ENCODE measurements around the gene MBD5. TPM values are rescaled to one million over a fixed set of nuclear protein-coding genes. Genes with fewer than 3 reads are reported as not detected.

MBD5 gene
- total RNA-seq, 2 experiments from 2014 or later: 13.8 to 46.3 TPM

- Histone ChIP-seq H3K4me2 (ENCODE audit: low read length) (peak overlapping the region; percentile 82), H3K36me3 (ENCODE audit: insufficient read depth, low read length) (peaks cover 4% of the 10 kb centered on the region; the same call in 1 of the 2 replicates), H3K4me1 (ENCODE audit: insufficient read depth, low read length, poor library complexity, severe bottlenecking) (peaks cover 35% of the 10 kb centered on the region), H3K27ac (ENCODE audit: low read depth, low read length, poor library complexity, severe bottlenecking) (peak overlapping the region; percentile 84), H3K79me2 (ENCODE audit: insufficient read depth, low read depth, low read length) (peaks cover 88% of the 10 kb centered on the region), H3K4me3 (ENCODE audit: low read depth, low read length, poor library complexity, severe bottlenecking) (peak overlapping the region; percentile 91), H3K9me2 (ENCODE audit: insufficient read depth, low read length) (no peaks in the 10 kb centered on the region), H3K9me3 (ENCODE audit: low read length) (no peaks in the 10 kb centered on the region), H2AFZ (ENCODE audit: low read length) (no peak overlapping the region; the same call in 1 of the 2 replicates), H4K20me1 (ENCODE audit: insufficient read depth, low read length) (peaks cover 32% of the 10 kb centered on the region)
- no peak for TF ChIP-seq CTCF (conservative IDR thresholded peaks at IDR 0.05; ENCODE audit: low read length)
- no peak for TF ChIP-seq EZH2phosphoT487 (IDR thresholded peaks at IDR 0.05; ENCODE audit: borderline replicate concordance, low read depth, low read length)
- ChIA-PET CTCF (ENCODE audit: unreplicated experiment) (no interaction called here), POLR2A (interaction anchor here (0.6 to 1.9 kb wide), 10 partner anchors 9 to 622 kb away, joined by 3 to 13 read pairs (median 5); no protein-coding TSS in a partner anchor)
- no peak for DNase-seq (ENCODE audit: low spot score)
- intact Hi-C loops (cut with micrococcal nuclease; ENCODE audit: unreplicated experiment): loop anchor here (2.0 to 5.0 kb wide), 2 partner anchors 855 to 1565 kb away; partner anchors contain the start of genes KIF5C and MMADHC
- no TSS peak for BruUV-seq (replicated peaks)
Observed at GRCh38 chr2:148021886-148022285, 995 bp downstream of the MBD5 start.

- Histone ChIP-seq H4K20me1 (ENCODE audit: insufficient read depth, low read length) (peaks cover 32% of the 10 kb centered on the region), H3K36me3 (ENCODE audit: insufficient read depth, low read length) (peaks cover 4% of the 10 kb centered on the region; the same call in 1 of the 2 replicates), H3K79me2 (ENCODE audit: insufficient read depth, low read depth, low read length) (peaks cover 88% of the 10 kb centered on the region), H3K4me1 (ENCODE audit: insufficient read depth, low read length, poor library complexity, severe bottlenecking) (peaks cover 35% of the 10 kb centered on the region), H3K4me2 (ENCODE audit: low read length) (peak overlapping the region; percentile 82), H3K9me2 (ENCODE audit: insufficient read depth, low read length) (no peaks in the 10 kb centered on the region), H3K27ac (ENCODE audit: low read depth, low read length, poor library complexity, severe bottlenecking) (peak overlapping the region; percentile 84), H2AFZ (ENCODE audit: low read length) (no peak overlapping the region), H3K9me3 (ENCODE audit: low read length) (no peaks in the 10 kb centered on the region), H3K4me3 (ENCODE audit: low read depth, low read length, poor library complexity, severe bottlenecking) (peak overlapping the region; percentile 91)
- intact Hi-C loops (cut with micrococcal nuclease; ENCODE audit: unreplicated experiment): loop anchor here (5.0 kb wide), 1 partner anchor 855 kb away; the partner anchor contains the start of gene KIF5C
- no peak for TF ChIP-seq CTCF (conservative IDR thresholded peaks at IDR 0.05; ENCODE audit: low read length)
- no peak for TF ChIP-seq EZH2phosphoT487 (IDR thresholded peaks at IDR 0.05; ENCODE audit: borderline replicate concordance, low read depth, low read length)
- ChIA-PET POLR2A (interaction anchor here (0.7 to 1.8 kb wide), 8 partner anchors 9 to 621 kb away, joined by 3 to 9 read pairs (median 4); no protein-coding TSS in a partner anchor), CTCF (ENCODE audit: unreplicated experiment) (no interaction called here)
- no peak for DNase-seq (ENCODE audit: low spot score)
- no TSS peak for BruUV-seq (replicated peaks)
Observed at GRCh38 chr2:148022351-148022750, 1.5 kb downstream of the MBD5 start.

- TF ChIP-seq CTCF (conservative IDR thresholded peaks at IDR 0.05; ENCODE audit: low read length) (no peak), EZH2phosphoT487 (IDR thresholded peaks at IDR 0.05; ENCODE audit: borderline replicate concordance, low read depth, low read length) (no peak)
- no peaks in the 10 kb centered on the region for H3K9me3 ChIP-seq (ENCODE audit: low read length)
- DNase-seq (ENCODE audit: low spot score): no peak
- CTCF ChIA-PET (ENCODE audit: unreplicated experiment): no interaction called here
- H2AFZ ChIP-seq (ENCODE audit: low read length): no peak overlapping the region
- H3K27ac ChIP-seq (ENCODE audit: low read depth, low read length, poor library complexity, severe bottlenecking): no peak overlapping the region
- peaks cover 86% of the 10 kb centered on the region for H3K79me2 ChIP-seq (ENCODE audit: insufficient read depth, low read depth, low read length)
- intact Hi-C loops (cut with micrococcal nuclease; ENCODE audit: unreplicated experiment): loop anchor here (5.0 kb wide), 1 partner anchor 854 kb away; the partner anchor contains the start of gene KIF5C
- peak overlapping the region; percentile 82 for H3K4me2 ChIP-seq (ENCODE audit: low read length)
- H3K4me1 ChIP-seq (ENCODE audit: insufficient read depth, low read length, poor library complexity, severe bottlenecking): peaks cover 35% of the 10 kb centered on the region
- POLR2A ChIA-PET: interaction anchor here (0.7 to 1.8 kb wide), 6 partner anchors 9 to 621 kb away, joined by 3 to 9 read pairs (median 4); no protein-coding TSS in a partner anchor
- H3K36me3 ChIP-seq (ENCODE audit: insufficient read depth, low read length): peaks cover 4% of the 10 kb centered on the region; the same call in 1 of the 2 replicates
- no TSS peak for BruUV-seq (replicated peaks)
- peak overlapping the region; percentile 91 for H3K4me3 ChIP-seq (ENCODE audit: low read depth, low read length, poor library complexity, severe bottlenecking)
- H4K20me1 ChIP-seq (ENCODE audit: insufficient read depth, low read length): peaks cover 33% of the 10 kb centered on the region
- H3K9me2 ChIP-seq (ENCODE audit: insufficient read depth, low read length): no peaks in the 10 kb centered on the region
Observed at GRCh38 chr2:148022882-148023281, 2.0 kb downstream of the MBD5 start.
